Measurements from ENCODE around the gene TMEM132A. TPM values are rescaled to one million over a fixed set of nuclear protein-coding genes. Genes with fewer than 3 reads are reported as not detected.

The TMEM132A gene, protein sequence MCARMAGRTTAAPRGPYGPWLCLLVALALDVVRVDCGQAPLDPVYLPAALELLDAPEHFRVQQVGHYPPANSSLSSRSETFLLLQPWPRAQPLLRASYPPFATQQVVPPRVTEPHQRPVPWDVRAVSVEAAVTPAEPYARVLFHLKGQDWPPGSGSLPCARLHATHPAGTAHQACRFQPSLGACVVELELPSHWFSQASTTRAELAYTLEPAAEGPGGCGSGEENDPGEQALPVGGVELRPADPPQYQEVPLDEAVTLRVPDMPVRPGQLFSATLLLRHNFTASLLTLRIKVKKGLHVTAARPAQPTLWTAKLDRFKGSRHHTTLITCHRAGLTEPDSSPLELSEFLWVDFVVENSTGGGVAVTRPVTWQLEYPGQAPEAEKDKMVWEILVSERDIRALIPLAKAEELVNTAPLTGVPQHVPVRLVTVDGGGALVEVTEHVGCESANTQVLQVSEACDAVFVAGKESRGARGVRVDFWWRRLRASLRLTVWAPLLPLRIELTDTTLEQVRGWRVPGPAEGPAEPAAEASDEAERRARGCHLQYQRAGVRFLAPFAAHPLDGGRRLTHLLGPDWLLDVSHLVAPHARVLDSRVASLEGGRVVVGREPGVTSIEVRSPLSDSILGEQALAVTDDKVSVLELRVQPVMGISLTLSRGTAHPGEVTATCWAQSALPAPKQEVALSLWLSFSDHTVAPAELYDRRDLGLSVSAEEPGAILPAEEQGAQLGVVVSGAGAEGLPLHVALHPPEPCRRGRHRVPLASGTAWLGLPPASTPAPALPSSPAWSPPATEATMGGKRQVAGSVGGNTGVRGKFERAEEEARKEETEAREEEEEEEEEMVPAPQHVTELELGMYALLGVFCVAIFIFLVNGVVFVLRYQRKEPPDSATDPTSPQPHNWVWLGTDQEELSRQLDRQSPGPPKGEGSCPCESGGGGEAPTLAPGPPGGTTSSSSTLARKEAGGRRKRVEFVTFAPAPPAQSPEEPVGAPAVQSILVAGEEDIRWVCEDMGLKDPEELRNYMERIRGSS
- total RNA-seq (ENCODE audit: low replicate concordance) = 3.7 and 17.9 TPM in 2 replicates

DNA sequence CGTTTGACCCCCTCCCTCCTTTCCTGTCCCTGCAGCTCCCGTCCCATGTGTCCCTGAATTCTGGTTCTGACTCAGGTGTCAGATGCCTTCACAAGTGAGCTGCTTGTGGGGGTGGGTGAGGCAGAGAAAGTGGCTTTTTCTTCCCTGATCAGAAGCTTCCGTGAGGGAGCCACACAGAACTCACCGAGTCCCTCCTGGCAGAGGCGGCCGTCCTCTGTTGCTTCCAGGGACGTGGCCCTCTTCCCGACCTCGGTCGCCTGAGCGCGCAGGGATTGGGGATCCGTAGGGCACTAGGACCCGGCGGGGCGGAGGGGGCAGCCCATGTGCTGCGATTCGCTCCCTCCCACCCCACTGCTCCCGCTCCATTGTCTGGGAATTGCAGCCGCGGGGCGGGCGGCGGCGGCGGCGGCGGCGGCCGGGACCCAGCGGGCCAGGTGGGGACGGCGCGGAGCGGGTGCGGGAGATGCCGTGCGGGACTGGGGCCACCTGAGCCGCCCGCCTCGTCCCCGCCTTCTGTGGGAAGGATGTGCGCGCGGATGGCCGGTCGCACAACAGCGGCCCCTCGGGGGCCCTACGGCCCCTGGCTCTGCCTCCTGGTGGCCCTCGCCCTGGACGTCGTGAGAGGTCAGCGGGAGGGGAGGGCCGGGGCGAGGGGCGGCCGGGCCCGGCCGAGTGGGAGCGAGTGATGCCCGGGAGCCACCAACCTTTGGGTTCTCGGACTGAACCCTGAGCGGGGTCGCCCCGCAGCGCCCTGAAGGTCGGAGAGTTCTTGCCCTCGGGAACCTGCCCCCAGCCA, at the start of gene TMEM132A:
Gene TMEM132A (plus strand): TSS at position 351 of the 796 bp plus-strand sequence. CDS start 174 bp downstream, at position 525.
- H3K4me3 ChIP-seq (ENCODE audit: low read depth, low read length) = peak within 1 kb of the TSS; percentile 74
- TF ChIP-seq, protein P1, sequence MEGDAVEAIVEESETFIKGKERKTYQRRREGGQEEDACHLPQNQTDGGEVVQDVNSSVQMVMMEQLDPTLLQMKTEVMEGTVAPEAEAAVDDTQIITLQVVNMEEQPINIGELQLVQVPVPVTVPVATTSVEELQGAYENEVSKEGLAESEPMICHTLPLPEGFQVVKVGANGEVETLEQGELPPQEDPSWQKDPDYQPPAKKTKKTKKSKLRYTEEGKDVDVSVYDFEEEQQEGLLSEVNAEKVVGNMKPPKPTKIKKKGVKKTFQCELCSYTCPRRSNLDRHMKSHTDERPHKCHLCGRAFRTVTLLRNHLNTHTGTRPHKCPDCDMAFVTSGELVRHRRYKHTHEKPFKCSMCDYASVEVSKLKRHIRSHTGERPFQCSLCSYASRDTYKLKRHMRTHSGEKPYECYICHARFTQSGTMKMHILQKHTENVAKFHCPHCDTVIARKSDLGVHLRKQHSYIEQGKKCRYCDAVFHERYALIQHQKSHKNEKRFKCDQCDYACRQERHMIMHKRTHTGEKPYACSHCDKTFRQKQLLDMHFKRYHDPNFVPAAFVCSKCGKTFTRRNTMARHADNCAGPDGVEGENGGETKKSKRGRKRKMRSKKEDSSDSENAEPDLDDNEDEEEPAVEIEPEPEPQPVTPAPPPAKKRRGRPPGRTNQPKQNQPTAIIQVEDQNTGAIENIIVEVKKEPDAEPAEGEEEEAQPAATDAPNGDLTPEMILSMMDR (IDR thresholded peaks at IDR 0.05; ENCODE audit: insufficient read depth, low read length) = no peak
- DNase-seq (ENCODE audit: low read depth) = peak; percentile 59

DNA sequence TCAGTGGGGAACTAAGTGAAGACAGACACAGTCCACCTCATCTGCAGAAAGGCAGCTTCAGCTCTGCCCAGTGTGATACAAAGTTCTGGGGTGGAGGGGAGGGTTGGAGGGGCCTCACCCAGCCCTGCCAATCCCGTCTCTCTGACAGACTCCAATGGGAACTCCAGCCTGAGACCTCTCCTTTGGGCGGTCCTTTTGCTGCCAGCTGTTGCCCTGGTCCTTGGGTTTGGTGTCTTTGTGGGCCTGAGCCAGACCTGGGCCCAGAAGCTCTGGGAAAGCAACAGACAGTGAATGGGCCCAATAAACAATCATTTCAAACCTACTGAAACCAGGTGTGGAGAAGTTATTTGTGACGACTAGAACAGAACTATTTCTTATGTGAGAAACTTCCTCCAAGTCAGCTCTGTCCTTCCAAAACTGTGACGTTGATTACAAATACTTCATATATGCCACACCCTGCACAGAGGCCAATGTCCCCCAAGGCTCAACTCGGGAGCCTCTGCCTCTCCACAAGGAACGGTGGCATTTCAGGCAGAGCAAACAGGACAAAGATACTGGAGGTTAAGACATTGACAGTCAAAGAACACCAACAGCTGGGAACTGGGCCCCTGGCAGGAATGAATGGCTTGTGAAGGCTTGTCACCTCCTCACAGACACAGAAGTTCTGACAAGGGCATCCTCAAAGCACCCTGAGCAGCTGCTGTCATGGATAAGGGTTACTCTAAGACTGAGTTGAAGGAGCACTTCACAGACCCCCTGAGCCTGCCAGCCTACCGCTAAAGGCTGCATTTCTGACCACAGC, 48.7 kb upstream of the TMEM132A start:
- TF ChIP-seq, protein P1 (IDR thresholded peaks at IDR 0.05; ENCODE audit: insufficient read depth, low read length) = no peak
- DNase-seq (ENCODE audit: low read depth) = no peak
- H3K4me3 ChIP-seq (ENCODE audit: low read depth, low read length) = no peak overlapping the region

DNA sequence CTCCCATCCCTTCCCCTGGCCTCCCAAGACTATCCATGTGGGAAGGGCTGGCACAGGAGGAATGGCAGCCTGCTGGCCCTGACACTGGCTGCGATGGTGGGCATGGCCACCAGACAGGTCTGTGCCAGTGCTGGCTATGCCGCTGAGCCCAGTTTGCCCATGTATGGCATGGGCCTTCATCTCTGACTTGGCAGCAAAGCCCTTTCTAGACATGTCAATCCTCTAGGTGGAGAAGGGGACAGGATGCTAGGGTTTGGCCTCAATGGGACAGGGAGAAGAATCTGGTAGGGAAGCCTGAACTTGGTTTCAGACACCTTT, 48.1 kb upstream of the TMEM132A start:
- no peak for DNase-seq (ENCODE audit: low read depth)
- TF ChIP-seq, protein P1 (IDR thresholded peaks at IDR 0.05; ENCODE audit: insufficient read depth, low read length) = no peak
- H3K4me3 ChIP-seq (ENCODE audit: low read depth, low read length) = no peak overlapping the region

DNA sequence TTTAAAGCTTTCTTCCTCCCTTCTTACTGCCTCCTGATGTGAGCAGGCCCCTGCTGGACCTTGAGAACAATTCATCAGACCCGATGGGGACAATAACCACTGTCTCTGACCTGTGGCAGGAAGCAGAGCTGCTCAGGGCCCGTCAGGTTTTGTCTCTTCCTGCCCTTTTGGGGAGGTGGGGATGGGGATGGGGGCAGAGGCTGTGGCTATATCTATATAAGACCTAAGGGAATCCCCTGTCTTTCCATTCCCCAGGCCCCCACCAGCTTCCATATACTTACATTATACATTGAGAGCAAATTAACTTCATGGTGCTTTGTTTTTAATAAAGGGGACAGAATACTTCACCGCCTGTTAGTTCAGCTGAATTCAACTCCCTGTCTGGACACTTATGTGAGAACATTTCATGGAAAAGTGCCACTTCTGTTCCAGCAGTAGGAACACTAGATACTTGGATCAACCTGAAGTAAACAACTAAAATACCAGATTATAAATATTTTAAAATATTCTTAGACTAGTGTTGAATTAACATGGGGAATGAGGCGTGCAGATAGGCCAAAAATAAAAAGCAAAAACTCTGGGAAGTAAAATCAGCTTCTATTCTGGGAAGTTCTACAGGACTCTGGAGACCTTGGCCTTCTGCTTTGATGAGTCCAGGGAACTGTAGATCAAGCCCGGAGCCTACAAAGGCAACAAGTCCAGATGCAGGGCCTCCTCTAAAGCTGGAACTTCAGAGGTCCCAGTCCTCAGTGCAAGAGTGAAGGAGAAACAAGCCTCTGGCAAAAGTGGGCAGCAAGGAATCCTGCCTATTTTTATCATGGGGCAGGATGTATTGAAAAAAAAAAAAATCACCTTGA, 45.8 kb upstream of the TMEM132A start:
- DNase-seq (ENCODE audit: low read depth) = no peak
- H3K4me3 ChIP-seq (ENCODE audit: low read depth, low read length) = no peak overlapping the region
- TF ChIP-seq, protein P1 (IDR thresholded peaks at IDR 0.05; ENCODE audit: insufficient read depth, low read length) = no peak

DNA sequence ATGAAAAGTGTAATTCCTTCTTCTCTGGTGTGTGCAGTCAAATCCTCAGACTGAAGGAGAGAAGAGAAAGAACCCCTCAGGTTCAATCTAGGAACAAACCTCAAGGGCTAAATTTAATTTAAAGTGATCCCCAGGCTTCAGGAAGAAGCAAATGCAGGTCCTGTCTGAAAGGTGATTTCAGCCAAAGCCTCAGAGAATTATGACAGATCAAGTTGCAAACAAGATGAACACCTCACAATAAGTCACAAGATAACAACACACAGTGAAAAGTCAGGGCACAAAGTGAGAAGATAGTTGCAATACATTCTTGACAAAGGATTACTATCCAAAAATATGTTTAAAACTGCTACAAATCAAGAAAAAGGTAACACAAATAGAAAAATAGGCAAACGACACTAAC, 45.2 kb upstream of the TMEM132A start:
- TF ChIP-seq, protein P1 (IDR thresholded peaks at IDR 0.05; ENCODE audit: insufficient read depth, low read length) = no peak
- no peak for DNase-seq (ENCODE audit: low read depth)
- H3K4me3 ChIP-seq (ENCODE audit: low read depth, low read length) = no peak overlapping the region

Measured in fibroblast of the aortic adventitia (primary cell).